Measurements from ENCODE around the gene TTBK1. TPM values are rescaled to one million over a fixed set of nuclear protein-coding genes. Genes with fewer than 3 reads are reported as not detected.

Gene TTBK1
- total RNA-seq, 1 donor from 2014 or later: 0.34 TPM

GRCh38 chr6:43271103-43271815, 28.0 kb downstream of the TTBK1 start:
- Mint-ChIP-seq H3K27ac (no peak overlapping the region), H3K4me1 (peaks cover 47% of the 10 kb centered on the region), H3K27me3 (ENCODE audit: low read depth) (peaks cover 52% of the 10 kb centered on the region), H3K4me3 (no peak overlapping the region), H3K36me3 (no peaks in the 10 kb centered on the region), H3K9me3 (no peaks in the 10 kb centered on the region)
- no peak for TF ChIP-seq CTCF (IDR thresholded peaks at IDR 0.05; ENCODE audit: unreplicated experiment)
- DNase-seq (ENCODE audit: low spot score in 2 of 2, unreplicated experiment in 2 of 2): no peak

GRCh38 chr6:43271944-43272343, 28.7 kb downstream of the TTBK1 start:
- no peak for TF ChIP-seq CTCF (IDR thresholded peaks at IDR 0.05; ENCODE audit: unreplicated experiment)
- no peak overlapping the region for H3K27ac Mint-ChIP-seq
- peaks cover 57% of the 10 kb centered on the region for H3K27me3 Mint-ChIP-seq (ENCODE audit: low read depth)

GRCh38 chr6:43273707-43274106, 30.4 kb downstream of the TTBK1 start:
- TF ChIP-seq CTCF (IDR thresholded peaks at IDR 0.05; ENCODE audit: unreplicated experiment): no peak
- Mint-ChIP-seq H3K27ac (no peak overlapping the region), H3K27me3 (ENCODE audit: low read depth) (peaks cover 64% of the 10 kb centered on the region), H3K36me3 (no peaks in the 10 kb centered on the region), H3K9me3 (no peaks in the 10 kb centered on the region), H3K4me1 (peaks cover 47% of the 10 kb centered on the region), H3K4me3 (peak overlapping the region; percentile 29)
- DNase-seq (ENCODE audit: low spot score in 2 of 2, unreplicated experiment in 2 of 2): no peak

More at GRCh38 chr6:43271944-43272343, 28.7 kb downstream of the TTBK1 start:
- DNase-seq (ENCODE audit: low spot score in 2 of 2, unreplicated experiment in 2 of 2): no peak
- Mint-ChIP-seq H3K4me1 (peaks cover 47% of the 10 kb centered on the region), H3K9me3 (no peaks in the 10 kb centered on the region), H3K4me3 (no peak overlapping the region), H3K36me3 (no peaks in the 10 kb centered on the region)

GRCh38 chr6:43274127-43274915, 31.0 kb downstream of the TTBK1 start:
- Mint-ChIP-seq H3K27me3 (ENCODE audit: low read depth) (peaks cover 64% of the 10 kb centered on the region), H3K4me1 (peaks cover 41% of the 10 kb centered on the region), H3K36me3 (no peaks in the 10 kb centered on the region), H3K27ac (no peak overlapping the region), H3K4me3 (peak overlapping the region; percentile 66), H3K9me3 (no peaks in the 10 kb centered on the region)
- TF ChIP-seq CTCF (IDR thresholded peaks at IDR 0.05; ENCODE audit: unreplicated experiment): no peak
- DNase-seq (ENCODE audit: low spot score in 2 of 2, unreplicated experiment in 2 of 2): no peak

GRCh38 chr6:43274916-43275597, 31.8 kb downstream of the TTBK1 start:
- TF ChIP-seq CTCF (IDR thresholded peaks at IDR 0.05; ENCODE audit: unreplicated experiment): no peak
- Mint-ChIP-seq H3K4me3 (peak overlapping the region; percentile 66), H3K36me3 (no peaks in the 10 kb centered on the region), H3K4me1 (peaks cover 35% of the 10 kb centered on the region), H3K9me3 (no peaks in the 10 kb centered on the region), H3K27me3 (ENCODE audit: low read depth) (peaks cover 66% of the 10 kb centered on the region), H3K27ac (no peak overlapping the region)
- no peak for DNase-seq (ENCODE audit: low spot score in 2 of 2, unreplicated experiment in 2 of 2)

Data from mesothelial cell of epicardium (in vitro differentiated cells).